Measurements from ENCODE around the gene TFF3. TPM values are rescaled to one million over a fixed set of nuclear protein-coding genes. Genes with fewer than 3 reads are reported as not detected.

The TFF3 gene
- total and polyA plus RNA-seq, 2 of the 13 experiments (the other 11 are each of a cell fraction or from before 2014, with no cell fraction given) = 14.2 to 26.9 TPM

GRCh38 chr21:42353623-42354022 is 38.4 kb upstream of the TFF3 start:
- TF ChIP-seq ATF7-NPFF (CRISPR knock-in tag; IDR thresholded peaks at IDR 0.05; ENCODE audit: low read depth) (no peak), TEAD2 (CRISPR knock-in tag; IDR thresholded peaks at IDR 0.05) (no peak), MYC (CRISPR knock-in tag; IDR thresholded peaks at IDR 0.05; ENCODE audit: borderline replicate concordance) (no peak), EED (CRISPR knock-in tag; IDR thresholded peaks at IDR 0.05) (no peak), ARID2 (CRISPR knock-in tag; IDR thresholded peaks at IDR 0.05; ENCODE audit: borderline replicate concordance) (no peak), MYNN (CRISPR knock-in tag; IDR thresholded peaks at IDR 0.05; ENCODE audit: low read depth) (no peak)
- Histone ChIP-seq H3K9ac (ENCODE audit: insufficient read depth, low read depth, low read length) (no peak overlapping the region), H3K27me3 (ENCODE audit: control insufficient read depth in 1 of 2, insufficient read depth in 2 of 2, low read length in 2 of 2) (peaks cover 0 to 16% of the 10 kb centered on the region in 2 experiments; a peak in 3 of 5 replicates), H2AFZ (ENCODE audit: low read length) (no peak overlapping the region), H3K4me1 (ENCODE audit: insufficient read depth, low read length) (peaks cover 25% of the 10 kb centered on the region), H3K9me3 (ENCODE audit: low read length) (no peaks in the 10 kb centered on the region; the same call in 1 of the 2 replicates), H3K79me2 (ENCODE audit: insufficient read depth, low read length) (no peaks in the 10 kb centered on the region), H4K20me1 (ENCODE audit: insufficient read depth, low read length) (no peaks in the 10 kb centered on the region), H3K36me3 (replicated peaks in 1 of 2; ENCODE audit: control insufficient read depth in 1 of 2, insufficient read depth in 2 of 2, low read length in 2 of 2) (no peaks in the 10 kb centered on the region), H3K27ac (ENCODE audit: extremely low read length, insufficient read depth, low read length) (no peak overlapping the region), H3K4me2 (ENCODE audit: low read depth, low read length) (no peak overlapping the region), H3K4me3 (replicated peaks in 1 of 3; ENCODE audit: insufficient read depth in 1 of 3, low read depth in 2 of 3, low read length in 3 of 3) (no peak overlapping the region)
- no peak for DNase-seq (ENCODE audit: low spot score)
- WGBS (ENCODE audit: low lambda C conversion rate) = 57% methylated on average over 4 of the region's 5 CpGs
- no peak for FAIRE-seq
- ChIA-PET CTCF (ENCODE audit: low intra/inter-chr PET ratio, low total read pairs) (no interaction called here), POLR2A (no interaction called here)
- in situ Hi-C loops (cut with HindIII; ENCODE audit: extremely low pct_ligation_motif_present, low pct_unique_long_range_greater_than_20kb) = no loop called here
- ATAC-seq = no peak
- intact Hi-C loops (cut with micrococcal nuclease; ENCODE audit: unreplicated experiment) = no loop called here
- BruUV-seq (replicated peaks) = no TSS peak

DNA sequence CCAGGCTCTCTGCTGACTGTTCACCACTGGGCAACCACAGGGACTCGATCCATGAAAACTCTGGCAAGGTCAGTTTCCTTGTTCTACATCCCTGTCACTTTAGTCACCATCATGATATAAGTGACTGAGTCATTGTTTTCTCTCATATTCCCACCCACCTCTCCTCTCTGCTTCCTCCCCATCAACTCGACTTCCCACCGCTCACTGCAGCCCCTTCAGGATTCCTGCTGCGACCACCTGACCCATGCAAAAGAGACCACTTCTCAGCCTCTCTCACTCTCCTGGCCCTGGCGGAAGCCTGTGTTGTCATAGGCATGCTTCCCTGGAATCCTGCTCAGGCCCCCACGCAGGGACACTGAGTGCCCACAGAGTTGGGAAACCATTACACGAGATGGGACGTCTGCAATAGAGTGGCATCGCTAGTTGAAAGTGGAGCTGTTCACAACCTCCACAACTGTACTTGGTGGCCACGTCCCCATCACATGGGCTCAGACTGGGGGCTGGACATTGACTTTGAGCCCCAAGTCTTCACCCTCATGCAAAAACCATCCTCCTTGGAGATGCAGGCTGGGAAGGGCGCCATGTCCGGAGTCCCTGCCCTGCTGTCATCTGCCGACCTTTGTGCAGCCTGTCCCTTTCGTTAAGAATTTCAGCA is 37.4 kb upstream of the TFF3 start:
- Histone ChIP-seq H3K27me3 (ENCODE audit: control insufficient read depth in 1 of 2, insufficient read depth in 2 of 2, low read length in 2 of 2) (peaks cover 0 to 16% of the 10 kb centered on the region in 2 experiments; a peak in 3 of 5 replicates), H2AFZ (ENCODE audit: low read length) (no peak overlapping the region), H3K36me3 (replicated peaks in 1 of 2; ENCODE audit: control insufficient read depth in 1 of 2, insufficient read depth in 2 of 2, low read length in 2 of 2) (no peaks in the 10 kb centered on the region), H4K20me1 (ENCODE audit: insufficient read depth, low read length) (no peaks in the 10 kb centered on the region), H3K4me1 (ENCODE audit: insufficient read depth, low read length) (peaks cover 25% of the 10 kb centered on the region), H3K9ac (ENCODE audit: insufficient read depth, low read depth, low read length) (no peak overlapping the region), H3K4me2 (ENCODE audit: low read depth, low read length) (no peak overlapping the region), H3K4me3 (replicated peaks in 1 of 3; ENCODE audit: insufficient read depth in 1 of 3, low read depth in 2 of 3, low read length in 3 of 3) (no peak overlapping the region), H3K79me2 (ENCODE audit: insufficient read depth, low read length) (no peaks in the 10 kb centered on the region), H3K9me3 (ENCODE audit: low read length) (no peaks in the 10 kb centered on the region; the same call in 1 of the 2 replicates), H3K27ac (ENCODE audit: extremely low read length, insufficient read depth, low read length) (no peak overlapping the region)
- CTCF ChIA-PET (ENCODE audit: low intra/inter-chr PET ratio, low total read pairs) = no interaction called here
- intact Hi-C loops (cut with micrococcal nuclease; ENCODE audit: unreplicated experiment) = no loop called here
- no peak for DNase-seq (ENCODE audit: low spot score)
- WGBS (ENCODE audit: low lambda C conversion rate) = 63% methylated on average over 13 of the region's 14 CpGs
- in situ Hi-C loops (cut with HindIII; ENCODE audit: extremely low pct_ligation_motif_present, low pct_unique_long_range_greater_than_20kb) = no loop called here
- ATAC-seq = no peak
- POLR2A ChIA-PET = no interaction called here
- BruUV-seq (replicated peaks) = no TSS peak
- FAIRE-seq = no peak
- TF ChIP-seq DDIT3 (CRISPR knock-in tag; IDR thresholded peaks at IDR 0.05) (no peak), RARG (CRISPR knock-in tag; IDR thresholded peaks at IDR 0.05; ENCODE audit: low read depth) (no peak), ZC3H13 (CRISPR knock-in tag; IDR thresholded peaks at IDR 0.05) (no peak), ZFAT (CRISPR knock-in tag; conservative IDR thresholded peaks at IDR 0.05) (no peak), ZNF101 (CRISPR knock-in tag; IDR thresholded peaks at IDR 0.05; ENCODE audit: borderline replicate concordance, low read depth) (no peak), SKI (IDR thresholded peaks at IDR 0.05; ENCODE audit: partially characterized antibody) (no peak)
- TF ChIP-seq, protein P1, sequence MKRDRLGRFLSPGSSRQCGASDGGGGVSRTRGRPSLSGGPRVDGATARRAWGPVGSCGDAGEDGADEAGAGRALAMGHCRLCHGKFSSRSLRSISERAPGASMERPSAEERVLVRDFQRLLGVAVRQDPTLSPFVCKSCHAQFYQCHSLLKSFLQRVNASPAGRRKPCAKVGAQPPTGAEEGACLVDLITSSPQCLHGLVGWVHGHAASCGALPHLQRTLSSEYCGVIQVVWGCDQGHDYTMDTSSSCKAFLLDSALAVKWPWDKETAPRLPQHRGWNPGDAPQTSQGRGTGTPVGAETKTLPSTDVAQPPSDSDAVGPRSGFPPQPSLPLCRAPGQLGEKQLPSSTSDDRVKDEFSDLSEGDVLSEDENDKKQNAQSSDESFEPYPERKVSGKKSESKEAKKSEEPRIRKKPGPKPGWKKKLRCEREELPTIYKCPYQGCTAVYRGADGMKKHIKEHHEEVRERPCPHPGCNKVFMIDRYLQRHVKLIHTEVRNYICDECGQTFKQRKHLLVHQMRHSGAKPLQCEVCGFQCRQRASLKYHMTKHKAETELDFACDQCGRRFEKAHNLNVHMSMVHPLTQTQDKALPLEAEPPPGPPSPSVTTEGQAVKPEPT (CRISPR knock-in tag; IDR thresholded peaks at IDR 0.05; ENCODE audit: low read depth) = no peak
- TF ChIP-seq, protein P2, sequence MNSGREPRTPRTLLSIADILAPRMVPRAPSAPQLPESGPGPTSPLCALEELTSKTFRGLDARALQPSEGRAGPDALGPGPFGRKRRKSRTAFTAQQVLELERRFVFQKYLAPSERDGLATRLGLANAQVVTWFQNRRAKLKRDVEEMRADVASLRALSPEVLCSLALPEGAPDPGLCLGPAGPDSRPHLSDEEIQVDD (CRISPR knock-in tag; IDR thresholded peaks at IDR 0.05; ENCODE audit: borderline replicate concordance) = no peak
